Measurements from ENCODE around the gene STARD5.

DNA sequence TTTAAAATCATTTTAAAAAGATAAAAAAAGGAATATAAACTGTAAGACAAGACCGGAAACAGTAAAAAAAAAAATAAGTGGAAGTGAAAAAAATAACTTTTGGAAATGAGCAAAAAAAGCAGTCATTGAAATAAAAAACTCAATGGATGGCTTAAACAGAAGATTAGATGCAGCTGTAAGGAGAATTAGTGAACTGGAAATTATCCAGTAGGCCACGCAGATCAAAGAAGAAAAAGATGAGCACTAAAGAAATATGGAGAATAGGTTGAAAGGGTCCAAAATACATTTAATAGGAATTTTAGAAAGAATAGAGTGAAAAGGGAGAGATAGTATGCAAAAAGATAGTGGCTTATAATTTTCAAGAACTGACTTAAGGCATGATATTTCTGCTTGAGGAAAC lies 47.0 kb downstream of the STARD5 start:
- TF ChIP-seq RAD21 (IDR thresholded peaks at IDR 0.05; ENCODE audit: low read length) (no peak), RFX5 (IDR thresholded peaks at IDR 0.05; ENCODE audit: low read depth, low read length) (no peak), CTCF (conservative IDR thresholded peaks at IDR 0.05; ENCODE audit: low read depth, low read length) (no peak), POLR2A (IDR thresholded peaks at IDR 0.05; ENCODE audit: low read depth, low read length) (no peak), CEBPB (IDR thresholded peaks at IDR 0.05; ENCODE audit: low read depth, low read length) (no peak), MAFK (IDR thresholded peaks at IDR 0.05; ENCODE audit: low read depth, low read length) (no peak), USF2 (IDR thresholded peaks at IDR 0.05; ENCODE audit: low read depth, low read length) (no peak), BHLHE40 (IDR thresholded peaks at IDR 0.05; ENCODE audit: low read depth, low read length) (no peak), MXI1 (IDR thresholded peaks at IDR 0.05; ENCODE audit: borderline replicate concordance, low read depth, low read length) (no peak), RCOR1 (IDR thresholded peaks at IDR 0.05; ENCODE audit: insufficient replicate concordance, low read length) (no peak), CHD1 (IDR thresholded peaks at IDR 0.05; ENCODE audit: low read depth, low read length) (no peak)

Measured in IMR-90 (cell line).